Body of pancreas (tissue), 4 donors: ENCODE measurements around the gene SLC39A13. TPM values are rescaled to one million over a fixed set of nuclear protein-coding genes. Genes with fewer than 3 reads are reported as not detected.

Source experiments
- ATAC-seq: fragments of 150-250 bp; one replicate; pipeline ENCODE4 v1.9.1; 2016
- DNase-seq, 4 donors: peaks; one replicate each; pipeline ENCODE4 v3.0.0-alpha.2; 2019
- H3K27ac ChIP-seq, 4 donors: fragments of 200-600 bp; sonication (generic); 1 replicate in 3 of 4; 2 replicates in 1 of 4; pipeline versions ENCODE4 v1.5.1 to v1.6.1; 2016 to 2019; ENCODE audit warnings: mild to moderate bottlenecking in 1 of 4, mixed read lengths in 1 of 4, moderate library complexity in 1 of 4
- H3K27me3 ChIP-seq, 2 donors: fragments of 200-600 bp; sonication (generic); one replicate each; pipeline ENCODE4 v1.6.0; 2016; ENCODE audit warnings: mild to moderate bottlenecking in 1 of 2
- H3K36me3 ChIP-seq, 2 donors: fragments of 200-600 bp; sonication (generic); replicated peaks in 1 of 2; 2 replicates each; pipeline ENCODE4 v1.5.1; 2016; ENCODE audit warnings: low read depth in 2 of 2; ENCODE audit not compliant: insufficient read depth in 1 of 2
- H3K4me1 ChIP-seq: fragments of 200-600 bp; sonication (generic); one replicate; pipeline ENCODE4 v1.6.0; 2016
- H3K4me3 ChIP-seq, 2 donors: fragments of 200-600 bp; sonication (generic); 1 replicate in 1 of 2; 2 replicates in 1 of 2; pipeline ENCODE4 v1.5.1; 2016 to 2019
- H3K9me3 ChIP-seq, 3 donors: fragments of 200-600 bp; sonication (generic); 1 replicate in 2 of 3; 2 replicates in 1 of 3; pipeline ENCODE4 v1.5.1; 2016
- CTCF ChIP-seq, 7 experiments: fragments of 450-650 bp in 4 of 7; fragments of 200-600 bp in 3 of 7; sonication (generic) in 3 of 7; IDR thresholded peaks; one replicate each; pipeline ENCODE4 v1.5.1; 2016 to 2019; ENCODE audit warnings: antibody characterized with exemption in 7 of 7
- POLR2A ChIP-seq, 3 donors: fragments of 450-650 bp; IDR thresholded peaks; one replicate each; pipeline ENCODE4 v1.6.1; 2016; ENCODE audit warnings: antibody characterized with exemption in 3 of 3, mild to moderate bottlenecking in 2 of 3
- WGBS, 2 donors: methylation state at CpG; one replicate each; pipeline ENCODE4 v1.1.5; 2017; 5-methylcytosine and 5-hydroxymethylcytosine counted together
- intact Hi-C: fragments of 100-400 bp; cut with DNase I; formaldehyde crosslinking; loops from one replicate; pipeline ENCODE4 v1.15.1; 2023
- total RNA-seq, 2 donors: library from RNA; depleted of rRNA; stranded (reverse); fragments of >200 nt; gene quantifications; one replicate each; pipeline ENCODE4 v1.1.0, GENCODE V29; 2016

The SLC39A13 gene
- total RNA-seq, 2 donors from 2014 or later = 54.7 TPM

DNA sequence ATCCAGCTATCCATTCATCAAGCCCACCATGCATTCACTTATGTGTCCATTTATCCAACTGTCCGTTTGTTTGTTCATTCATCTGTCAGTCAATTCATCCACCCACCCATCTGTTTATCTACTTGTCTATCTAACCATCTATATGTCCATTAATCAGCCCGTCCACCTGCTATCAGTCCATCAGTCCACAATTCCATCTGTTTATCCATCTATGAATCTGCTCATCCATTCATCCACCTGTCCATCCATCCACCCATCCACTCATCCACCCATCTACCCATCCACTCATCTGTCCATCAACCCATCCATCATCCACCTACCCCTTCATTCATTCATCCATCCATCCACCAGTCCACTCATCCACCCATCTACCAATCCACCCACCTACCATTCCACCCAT is 29.1 kb upstream of the SLC39A13 start:
- ATAC-seq = no peak

GRCh38 chr11:47380078-47380477 is 28.3 kb upstream of the SLC39A13 start:
- Histone ChIP-seq H3K36me3 (no peaks in the 10 kb centered on the region), H3K4me3 (no peak overlapping the region), H3K27ac (no peak overlapping the region), H3K9me3 (no peaks in the 10 kb centered on the region), H3K27me3 (no peaks in the 10 kb centered on the region), H3K4me1 (no peaks in the 10 kb centered on the region)
- TF ChIP-seq CTCF (IDR thresholded peaks at IDR 0.05) (no peak), POLR2A (IDR thresholded peaks at IDR 0.05) (no peak)
- ATAC-seq = no peak
- WGBS, 2 donors = 77 to 87% methylated on average over 2 of the region's 2 CpGs
- DNase-seq = no peak
- intact Hi-C loops = no loop called here

More for the DNA sequence above, 29.1 kb upstream of the SLC39A13 start:
- Histone ChIP-seq H3K4me3 (no peak overlapping the region), H3K4me1 (no peaks in the 10 kb centered on the region), H3K36me3 (no peaks in the 10 kb centered on the region), H3K27ac (no peak overlapping the region), H3K27me3 (no peaks in the 10 kb centered on the region), H3K9me3 (no peaks in the 10 kb centered on the region)
- intact Hi-C loops = loop anchor here (5.0 kb wide), 1 partner anchor 73 kb away; no protein-coding TSS in a partner anchor
- TF ChIP-seq POLR2A (IDR thresholded peaks at IDR 0.05) (no peak), CTCF (IDR thresholded peaks at IDR 0.05) (no peak)
- no peak for DNase-seq
- WGBS, 2 donors = 70 to 78% methylated on average over 2 of the region's 2 CpGs

- Histone ChIP-seq H3K27ac (no peak overlapping the region), H3K27me3 (no peaks in the 10 kb centered on the region), H3K9me3 (no peaks in the 10 kb centered on the region), H3K36me3 (no peaks in the 10 kb centered on the region), H3K4me3 (no peak overlapping the region), H3K4me1 (no peaks in the 10 kb centered on the region)
- ATAC-seq = no peak
- WGBS, 2 donors = 52 to 55% methylated on average over 4 of the region's 4 CpGs
- DNase-seq = no peak
- intact Hi-C loops = no loop called here
- TF ChIP-seq POLR2A (IDR thresholded peaks at IDR 0.05) (no peak), CTCF (IDR thresholded peaks at IDR 0.05) (no peak)
Observed at GRCh38 chr11:47383071-47383470, 25.3 kb upstream of the SLC39A13 start.

DNA sequence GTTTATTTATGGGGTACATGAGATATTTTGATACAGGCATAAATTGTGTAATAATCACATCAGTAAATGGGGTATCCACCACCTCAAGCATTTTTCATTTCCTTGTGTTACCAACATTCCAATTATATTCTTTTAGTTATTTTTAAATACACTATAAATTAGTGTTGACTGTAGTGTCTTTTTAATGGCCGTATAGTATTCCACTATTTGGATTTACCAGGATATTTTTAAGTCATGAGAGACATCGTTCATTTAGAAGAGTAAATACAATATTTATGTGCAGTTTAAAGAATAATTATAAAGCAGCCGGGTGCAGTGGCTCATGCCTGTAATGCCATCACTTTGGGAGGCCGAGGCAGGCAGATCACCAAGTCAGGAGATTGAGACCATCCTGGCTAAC is 23.9 kb upstream of the SLC39A13 start:
- Histone ChIP-seq H3K27me3 (no peaks in the 10 kb centered on the region), H3K4me3 (no peak overlapping the region), H3K9me3 (no peaks in the 10 kb centered on the region), H3K27ac (no peak overlapping the region), H3K36me3 (no peaks in the 10 kb centered on the region), H3K4me1 (no peaks in the 10 kb centered on the region)
- intact Hi-C loops = no loop called here
- no peak for DNase-seq
- ATAC-seq = no peak
- WGBS, 2 donors = 87 to 88% methylated on average over 4 of the region's 4 CpGs
- no peak for TF ChIP-seq POLR2A (IDR thresholded peaks at IDR 0.05)

DNA sequence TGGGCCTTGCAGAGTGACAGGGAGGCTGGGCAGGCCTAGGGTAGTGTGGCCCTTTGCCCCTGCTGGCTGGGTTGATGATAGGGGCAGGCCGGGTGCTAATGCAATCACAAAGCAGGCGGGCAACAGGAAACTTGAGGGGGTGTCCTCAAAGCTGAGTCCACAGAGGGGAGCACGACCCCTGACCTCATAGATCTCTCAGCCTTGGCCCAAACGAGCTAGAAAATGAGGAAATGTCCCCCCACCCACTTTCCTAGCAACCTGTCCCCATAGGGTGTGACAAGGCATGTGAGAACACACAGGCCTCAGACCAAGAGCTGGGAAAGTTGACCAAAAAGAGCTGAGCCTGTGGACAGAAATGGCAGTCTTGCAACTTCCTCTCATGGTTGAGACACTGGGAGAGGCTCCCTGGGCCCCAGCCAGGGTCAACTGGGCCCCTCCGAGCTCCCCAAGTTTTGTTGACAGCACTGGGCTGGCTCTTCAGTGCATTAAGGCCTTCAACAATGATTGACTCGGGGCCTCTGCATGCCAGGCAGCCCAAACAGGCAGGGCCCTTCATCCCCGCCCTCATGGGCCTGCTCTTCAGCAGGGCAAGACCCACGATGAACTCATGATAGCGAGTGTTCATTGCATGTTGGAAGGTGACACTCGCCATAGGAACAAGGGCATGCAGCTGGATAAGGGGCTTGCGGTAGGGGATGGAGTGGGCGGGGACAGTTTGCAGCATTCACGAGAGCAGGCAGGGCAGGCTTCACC is 20.3 kb upstream of the SLC39A13 start:
- DNase-seq = peak in 1 of 4 donors; percentile 50
- Histone ChIP-seq H3K27me3 (no peaks in the 10 kb centered on the region), H3K4me1 (no peaks in the 10 kb centered on the region), H3K36me3 (no peaks in the 10 kb centered on the region), H3K4me3 (no peak overlapping the region), H3K27ac (peak overlapping the region in 1 of 4 donors; percentile 43), H3K9me3 (no peaks in the 10 kb centered on the region)
- no peak for ATAC-seq
- TF ChIP-seq CTCF (IDR thresholded peaks at IDR 0.05) = no peak
- TF ChIP-seq POLR2A (IDR thresholded peaks at IDR 0.05) = no peak
- intact Hi-C loops = no loop called here
- WGBS, 2 donors = 71 to 72% methylated on average over 13 of the region's 13 CpGs
